22Rv1 (cell line): Measurements from ENCODE around the gene FOLR1.

Experiments
- CTCF ChIP-seq: fragments of 450-650 bp; IDR thresholded peaks from 2 replicates; pipeline ENCODE4 v1.5.1; 2017; ENCODE audit warnings: mild to moderate bottlenecking
- ZFX ChIP-seq: fragments of 450-650 bp; IDR thresholded peaks from 2 replicates; pipeline ENCODE4 v1.6.1; 2017; ENCODE audit warnings: antibody characterized with exemption, borderline replicate concordance

DNA sequence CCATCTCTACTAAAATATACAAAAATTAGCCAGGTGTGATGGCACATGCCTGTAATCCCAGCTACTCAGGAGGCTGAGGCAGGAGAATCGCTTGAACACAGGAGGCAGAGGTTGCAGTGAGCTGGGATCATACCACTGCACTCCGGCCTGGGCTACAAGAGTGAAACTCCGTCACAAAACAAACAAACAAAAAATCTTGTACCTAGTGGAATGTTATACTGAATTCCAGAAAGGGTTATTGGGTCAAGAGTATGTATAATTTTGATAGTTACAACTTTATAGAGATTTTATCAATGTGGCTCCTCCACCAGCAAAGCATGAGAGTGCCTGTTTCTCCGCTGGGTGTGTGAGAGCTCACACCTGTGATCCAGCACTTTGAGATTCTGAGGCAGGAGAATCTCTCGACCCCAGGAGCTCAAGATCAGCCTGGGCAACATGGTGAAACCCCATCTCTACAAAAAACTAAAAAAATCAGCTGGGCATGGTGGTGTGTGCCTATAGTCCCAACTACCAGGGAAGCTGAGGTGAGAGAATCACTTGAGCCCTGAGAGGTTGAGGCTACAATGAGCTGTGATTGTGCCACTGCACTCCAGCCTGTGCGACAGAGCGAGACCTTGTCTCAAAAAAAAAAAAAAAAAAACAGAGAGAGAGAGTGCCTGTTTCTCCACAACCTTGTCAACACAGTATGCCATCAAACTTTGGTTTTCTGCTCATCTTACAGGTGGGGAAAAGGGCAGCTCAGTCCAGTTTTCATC lies 12.7 kb upstream of the FOLR1 start:
- no peak for TF ChIP-seq CTCF
- TF ChIP-seq ZFX: no peak
